KG1 (cell line): Measurements from ENCODE around the gene GNAL.
A peak's percentile ranks its signal among the peaks of the same experiment; 100 is the strongest.
"Not testable (repeated sequence)": the region's sequence is repeated elsewhere in the genome, so short reads cannot be mapped to it uniquely, and the experiment has no call there.

Experiments used
- DNase-seq: peaks from one replicate; lab custom pipeline; 2025; lab: John Stamatoyannopoulos, UW

GNAL gene

DNA sequence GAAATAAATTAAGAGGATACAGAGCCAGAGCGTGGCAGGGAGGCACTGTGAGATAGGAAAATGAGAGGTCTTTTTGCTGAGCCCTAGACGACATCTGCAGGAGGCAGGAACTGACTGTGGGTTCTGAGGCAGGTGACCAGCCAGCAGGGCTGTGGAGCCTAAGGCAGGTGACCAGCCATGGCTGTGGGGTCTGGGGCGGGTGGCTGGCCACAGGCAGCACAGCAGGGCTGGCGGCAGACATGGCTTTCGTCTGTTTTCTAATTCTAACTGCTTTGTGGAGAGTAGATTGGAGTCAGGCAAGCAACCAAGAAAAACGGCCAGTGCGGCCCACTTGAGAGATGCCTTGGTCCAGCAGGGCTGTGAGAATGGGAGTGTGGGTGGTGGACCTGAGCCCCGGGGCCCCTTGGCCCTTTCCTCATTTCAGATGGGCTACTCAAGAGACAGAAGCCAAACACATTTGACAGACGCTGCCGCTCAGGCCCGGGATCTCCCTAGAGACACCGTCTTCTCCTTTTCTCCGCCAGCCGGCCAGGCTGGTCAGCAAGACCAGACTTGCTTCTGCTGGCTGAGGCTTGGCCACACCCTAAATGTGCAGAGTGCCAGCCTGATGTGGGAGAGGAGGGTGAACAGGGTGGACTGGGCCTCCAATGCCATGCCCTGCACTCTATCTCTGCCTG is 19.7 kb upstream of the GNAL start:
- DNase-seq = no peak

DNA sequence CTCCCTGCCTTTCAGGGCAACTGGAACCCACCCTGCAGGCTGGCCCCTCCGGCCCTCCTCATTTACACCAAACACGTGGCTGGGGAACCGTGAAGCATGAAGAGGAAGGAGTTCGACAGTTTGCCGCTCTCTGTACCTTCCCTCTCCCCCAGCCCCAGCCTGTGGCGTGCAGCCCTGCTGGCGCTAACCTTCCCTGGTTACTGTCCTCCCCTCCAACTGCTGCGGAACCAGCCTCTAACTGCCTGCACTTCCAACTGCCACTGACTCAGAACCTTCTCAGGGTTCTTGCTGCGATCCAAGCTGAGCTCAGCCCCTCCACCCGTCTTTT is 19.2 kb upstream of the GNAL start:
- DNase-seq = no peak

DNA sequence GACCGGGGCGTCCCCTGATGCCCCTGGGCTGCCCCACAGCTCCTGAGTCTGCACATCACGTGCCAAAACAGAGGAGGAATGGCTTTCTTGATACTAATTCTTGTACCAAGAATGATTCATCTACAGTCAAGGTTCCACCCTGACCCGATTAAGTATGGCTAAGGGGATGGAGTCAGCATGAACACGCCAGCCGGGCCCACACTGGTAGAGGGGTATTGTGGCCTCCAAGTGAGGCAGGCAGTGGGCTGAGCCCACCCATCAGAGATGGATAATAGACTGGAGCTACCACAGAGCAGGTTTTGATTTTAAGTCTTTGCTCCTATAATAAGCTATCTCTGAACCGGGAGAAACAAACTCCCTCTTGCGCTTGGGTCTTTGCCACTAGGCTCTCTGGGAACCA is 17.9 kb upstream of the GNAL start:
- DNase-seq = no peak

DNA sequence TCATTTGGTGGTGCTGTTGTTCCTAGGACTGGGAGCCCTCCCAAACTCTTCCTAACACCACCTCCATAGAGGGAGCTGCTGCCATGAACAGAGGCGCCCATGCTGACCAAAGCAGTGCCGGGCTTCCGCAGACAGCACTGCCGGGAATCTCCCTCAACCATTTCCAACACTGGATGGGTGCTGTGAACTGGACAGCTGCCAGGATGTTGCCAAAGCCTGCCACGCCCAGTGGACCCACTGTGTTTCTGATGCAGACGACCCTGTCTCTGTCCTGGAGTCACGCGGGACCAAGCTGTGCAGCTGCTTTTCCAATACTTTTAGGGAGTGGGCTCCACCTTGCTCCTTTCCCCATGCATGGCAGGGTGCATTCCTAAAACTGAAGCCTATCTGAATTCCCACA is 16.9 kb upstream of the GNAL start:
- no peak for DNase-seq

DNA sequence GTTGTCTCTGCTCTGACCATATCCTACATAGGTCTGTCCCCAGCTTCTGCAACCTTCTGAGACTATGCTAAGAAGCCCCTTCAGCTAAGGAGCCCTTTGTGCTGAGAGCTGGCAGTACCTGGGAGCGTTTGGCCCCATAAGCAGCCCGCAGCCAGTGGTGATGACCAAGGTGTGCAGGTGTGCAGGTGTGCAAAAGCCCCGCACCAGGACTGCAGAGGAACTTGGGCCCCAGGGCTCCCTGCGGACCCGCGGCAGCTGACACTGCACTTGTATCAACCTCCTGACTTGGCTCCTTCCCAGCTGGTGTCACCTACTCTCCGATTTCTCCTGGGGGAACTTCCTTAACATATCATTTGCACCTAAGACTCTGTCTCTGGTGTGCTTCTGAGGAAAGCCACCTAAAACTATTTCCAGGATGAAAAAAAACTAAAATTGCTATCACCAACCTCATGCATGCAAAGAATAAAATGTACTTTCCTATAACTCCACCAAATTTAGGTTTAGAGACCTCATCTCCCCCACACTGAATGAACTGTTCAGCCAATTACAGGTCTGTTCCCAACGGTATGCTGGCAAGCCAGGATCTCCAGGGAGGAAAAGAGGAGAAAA is 16.1 kb upstream of the GNAL start:
- DNase-seq = no peak

DNA sequence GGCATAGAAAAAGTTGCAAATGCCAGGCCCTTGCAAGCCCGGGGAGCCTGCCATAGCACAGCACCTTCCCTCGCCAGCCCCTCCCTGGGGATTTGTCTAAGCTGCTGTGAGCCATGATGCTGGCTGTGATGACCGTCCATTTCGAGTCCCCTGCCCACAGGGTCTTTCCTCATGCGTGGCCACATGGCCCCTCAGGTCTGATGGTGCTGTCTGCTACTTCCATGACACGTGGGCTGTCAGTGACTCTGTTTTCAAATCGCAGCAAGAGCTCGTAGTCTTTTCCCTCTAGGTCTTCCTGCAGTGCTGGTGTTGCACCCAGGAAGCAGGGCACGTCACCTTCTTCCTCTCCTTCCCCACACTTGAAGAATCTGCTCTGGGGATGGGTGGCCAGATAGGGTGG is 15.5 kb upstream of the GNAL start:
- no peak for DNase-seq

DNA sequence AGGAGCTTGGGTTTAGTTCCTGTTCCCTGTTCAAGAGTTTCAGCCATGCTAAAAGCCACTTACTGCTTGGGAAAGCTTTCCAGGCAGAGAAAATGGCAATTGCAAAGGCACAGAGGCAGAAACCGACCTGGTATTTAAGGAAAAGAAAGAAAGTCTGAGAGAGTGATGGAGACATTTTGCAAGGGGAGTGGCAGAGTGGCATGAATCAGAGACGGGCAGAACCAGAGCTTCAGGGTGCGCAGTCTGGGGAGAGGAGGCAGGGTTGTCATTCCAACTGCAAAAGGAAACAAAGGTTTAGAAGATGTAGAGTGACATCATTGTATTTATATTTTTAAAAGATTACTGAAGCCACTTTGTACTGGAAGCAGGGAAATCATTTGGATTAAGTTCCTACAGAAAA is 14.9 kb upstream of the GNAL start:
- DNase-seq = no peak

DNA sequence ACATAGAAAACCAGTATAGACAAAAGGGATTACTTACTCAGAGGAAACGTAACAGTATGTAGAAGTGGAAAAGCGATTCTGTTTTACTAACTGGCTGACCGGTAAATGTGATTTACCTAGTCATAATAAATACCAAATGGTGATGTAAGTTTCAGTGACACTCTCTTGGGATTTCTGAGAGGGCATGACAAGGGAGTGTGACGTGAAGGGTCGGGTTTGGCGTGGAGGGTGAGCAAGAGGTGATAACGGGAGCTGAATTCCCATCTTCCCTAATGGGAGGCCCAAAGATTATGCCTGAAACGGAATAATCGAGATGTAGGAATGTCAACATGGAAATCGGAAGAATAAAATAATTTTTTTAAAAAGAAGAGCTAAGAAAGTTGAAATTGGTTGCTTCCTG is 12.7 kb upstream of the GNAL start:
- no peak for DNase-seq

DNA sequence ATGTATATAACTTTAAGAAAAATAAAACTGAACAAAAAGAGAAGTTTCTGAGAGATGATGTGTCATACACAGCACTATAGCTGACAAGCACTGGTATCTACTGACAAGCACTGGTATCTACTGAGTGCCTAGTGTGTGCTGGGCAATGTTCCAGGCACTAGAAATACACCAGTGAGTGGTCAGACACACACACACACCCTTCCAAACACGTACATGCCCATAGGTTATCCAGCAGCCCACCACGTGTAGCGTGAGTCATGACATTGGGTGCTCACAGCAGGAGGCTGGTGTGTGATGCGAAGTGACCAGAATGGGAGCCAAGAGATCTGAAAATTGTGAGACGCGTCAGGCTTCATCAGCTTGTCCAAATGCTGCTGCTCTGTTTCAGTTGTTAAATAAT is 12.2 kb upstream of the GNAL start:
- DNase-seq = no peak

DNA sequence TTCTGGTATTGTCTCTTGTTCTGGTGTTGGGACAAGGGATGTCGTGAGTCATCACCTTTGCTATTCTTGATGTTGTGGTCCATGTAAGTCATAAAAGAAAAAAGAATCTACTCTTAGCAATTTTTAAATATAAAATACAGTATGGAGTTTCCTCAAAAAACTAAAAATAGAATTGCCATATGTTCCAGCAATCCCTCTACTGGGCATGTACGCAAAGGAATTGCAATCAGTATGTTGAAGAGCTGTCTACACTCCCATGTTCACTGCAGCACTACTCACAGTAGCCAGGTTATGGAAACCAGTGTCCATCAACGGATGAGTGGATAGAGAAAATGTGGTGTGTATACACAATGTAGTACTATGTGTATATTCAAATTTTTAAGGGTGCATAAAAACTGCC is 10.9 kb upstream of the GNAL start:
- DNase-seq = no peak

DNA sequence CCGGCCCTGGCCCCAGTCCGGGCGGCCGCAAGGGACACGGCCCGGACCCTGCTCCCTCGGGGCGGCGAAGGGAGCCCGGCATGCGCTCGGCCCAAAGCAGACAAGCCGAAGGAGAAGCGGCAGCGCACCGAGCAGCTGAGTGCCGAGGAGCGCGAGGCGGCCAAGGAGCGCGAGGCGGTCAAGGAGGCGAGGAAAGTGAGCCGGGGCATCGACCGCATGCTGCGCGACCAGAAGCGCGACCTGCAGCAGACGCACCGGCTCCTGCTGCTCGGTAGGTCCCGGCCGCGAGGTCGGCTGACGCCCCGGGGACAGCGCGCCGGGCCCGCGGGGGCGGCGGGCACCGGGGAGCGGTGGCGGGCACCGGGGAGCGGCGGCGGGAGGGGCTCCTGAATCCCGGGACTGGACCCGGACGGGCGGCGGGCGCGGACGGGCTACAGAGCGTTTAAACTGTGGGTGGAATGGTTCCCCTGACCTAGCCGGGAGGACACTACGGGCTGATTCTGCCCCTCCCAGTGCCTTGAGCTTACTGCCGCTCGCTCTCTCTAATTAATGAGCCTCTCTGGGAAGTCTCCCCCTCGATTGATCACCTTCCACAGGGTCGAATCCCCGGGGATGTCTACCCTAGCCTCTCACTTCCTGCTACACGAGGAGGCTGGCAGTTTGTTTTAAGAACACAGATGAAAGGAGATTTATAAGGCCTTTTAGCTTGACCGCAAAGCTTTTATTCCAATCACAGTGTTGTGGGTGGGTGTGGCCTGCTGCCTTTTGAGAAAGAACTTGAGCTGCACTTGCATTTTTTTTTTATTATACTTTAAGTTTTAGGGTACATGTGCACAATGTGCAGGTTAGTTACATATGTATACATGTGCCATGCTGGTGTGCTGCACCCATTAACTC is 853 bp downstream of the GNAL start:
- DNase-seq = peak; percentile 3

DNA sequence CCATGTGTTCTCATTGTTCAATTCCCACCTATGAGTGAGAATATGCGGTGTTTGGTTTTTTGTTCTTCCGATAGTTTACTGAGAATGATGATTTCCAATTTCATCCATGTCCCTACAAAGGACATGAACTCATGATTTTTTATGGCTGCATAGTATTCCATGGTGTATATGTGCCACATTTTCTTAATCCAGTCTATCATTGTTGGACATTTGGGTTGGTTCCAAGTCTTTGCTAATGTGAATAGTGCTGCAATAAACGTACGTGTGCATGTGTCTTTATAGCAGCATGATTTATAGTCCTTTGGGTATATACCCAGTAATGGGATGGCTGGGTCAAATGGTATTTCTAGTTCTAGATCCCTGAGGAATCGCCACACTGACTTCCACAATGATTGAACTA is 1.6 kb downstream of the GNAL start:
- not testable (repeated sequence) for DNase-seq

DNA sequence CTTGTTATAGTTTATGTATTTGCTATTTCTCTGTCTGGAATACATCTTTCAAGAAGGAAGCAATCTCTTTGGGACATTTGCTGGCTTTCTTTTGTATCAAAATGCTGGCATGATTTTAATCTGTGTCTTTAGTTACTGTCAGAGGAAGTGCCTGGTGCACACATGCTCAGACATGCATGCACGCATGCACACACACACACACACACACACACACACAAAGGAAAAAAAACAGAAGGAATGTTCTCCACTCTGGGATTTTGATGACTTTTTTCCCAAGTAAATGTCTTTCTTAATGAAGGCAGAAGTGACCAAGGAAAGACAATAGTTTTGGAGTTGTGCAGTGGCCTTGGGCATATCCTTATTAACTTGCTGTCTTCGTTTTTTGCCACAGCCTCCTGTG is 6.7 kb downstream of the GNAL start:
- no peak for DNase-seq

DNA sequence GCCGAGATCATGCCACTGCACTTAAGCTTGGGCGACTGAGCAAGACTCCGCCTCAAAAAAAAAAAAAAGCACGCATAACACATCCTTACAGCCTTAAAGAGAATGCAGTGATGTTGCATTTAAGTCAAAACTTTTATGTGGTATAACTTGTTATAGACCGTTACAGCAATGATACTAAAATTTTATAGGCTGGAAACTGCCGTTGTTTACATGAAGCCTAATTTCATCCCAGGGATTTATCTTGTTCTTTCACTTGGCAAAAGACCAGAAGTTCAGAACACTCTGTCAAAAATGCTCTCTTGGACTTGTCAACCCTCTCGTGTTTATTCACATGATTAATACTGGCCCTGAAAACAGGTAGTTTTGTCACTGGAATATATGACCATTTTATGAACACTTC is 7.4 kb downstream of the GNAL start:
- no peak for DNase-seq

DNA sequence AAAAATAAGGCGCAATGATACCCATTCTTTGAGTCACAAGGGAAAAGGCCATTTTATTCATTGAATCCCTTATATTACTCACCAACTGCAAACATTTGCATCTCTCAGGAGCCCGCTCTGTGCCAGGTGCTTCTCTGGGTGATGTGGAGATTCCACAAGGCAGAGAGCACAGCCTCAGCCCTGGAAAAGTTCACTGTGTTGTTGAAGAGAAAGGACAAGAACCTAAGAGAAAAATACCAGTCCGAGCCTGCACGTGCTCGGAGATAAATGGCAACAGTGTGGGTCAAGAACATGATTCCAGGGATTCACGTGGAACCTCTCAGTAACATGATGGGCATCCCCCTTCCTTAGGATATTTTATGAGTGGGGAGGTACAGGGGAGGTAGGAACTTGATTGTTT is 11.8 kb downstream of the GNAL start:
- no peak for DNase-seq

DNA sequence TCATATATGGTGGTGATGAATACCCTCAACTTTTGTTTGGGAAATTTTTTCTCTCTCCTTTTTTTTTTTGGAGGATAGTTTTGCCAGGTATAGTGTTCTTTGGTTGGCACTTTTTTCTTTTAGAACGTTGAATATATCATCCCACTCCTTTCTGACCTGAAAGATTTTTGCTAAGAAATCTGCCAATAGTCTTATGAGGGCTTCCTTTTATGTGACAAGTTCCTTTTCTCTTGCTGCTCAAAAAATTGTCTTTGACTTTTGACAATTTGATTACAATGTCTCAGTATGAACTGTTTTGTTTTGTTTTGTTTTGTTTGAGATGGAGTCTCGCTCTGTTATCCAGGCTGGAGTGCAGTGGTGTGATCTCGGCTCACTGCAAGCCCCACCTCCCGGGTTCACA is 21.5 kb downstream of the GNAL start:
- DNase-seq = no peak

DNA sequence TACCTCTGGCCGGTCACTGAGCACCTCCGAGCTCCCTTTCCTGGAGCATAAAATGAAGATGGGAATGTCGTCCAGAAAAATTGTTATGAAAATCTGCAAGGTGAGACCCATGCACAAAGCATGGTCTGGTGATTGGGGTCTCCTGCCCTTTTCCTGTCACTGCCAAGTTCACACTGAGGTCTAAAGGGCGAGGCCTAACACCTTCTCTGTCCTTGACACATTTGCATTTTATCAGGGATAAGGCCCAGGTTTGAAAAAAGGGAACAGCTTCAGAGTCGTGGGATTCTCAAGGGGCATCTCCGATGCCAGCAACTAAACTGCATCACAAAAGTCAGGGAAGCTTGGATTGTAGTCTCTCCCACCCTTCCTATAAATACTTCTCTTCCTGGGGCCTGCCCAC is 24.7 kb downstream of the GNAL start:
- DNase-seq = no peak

DNA sequence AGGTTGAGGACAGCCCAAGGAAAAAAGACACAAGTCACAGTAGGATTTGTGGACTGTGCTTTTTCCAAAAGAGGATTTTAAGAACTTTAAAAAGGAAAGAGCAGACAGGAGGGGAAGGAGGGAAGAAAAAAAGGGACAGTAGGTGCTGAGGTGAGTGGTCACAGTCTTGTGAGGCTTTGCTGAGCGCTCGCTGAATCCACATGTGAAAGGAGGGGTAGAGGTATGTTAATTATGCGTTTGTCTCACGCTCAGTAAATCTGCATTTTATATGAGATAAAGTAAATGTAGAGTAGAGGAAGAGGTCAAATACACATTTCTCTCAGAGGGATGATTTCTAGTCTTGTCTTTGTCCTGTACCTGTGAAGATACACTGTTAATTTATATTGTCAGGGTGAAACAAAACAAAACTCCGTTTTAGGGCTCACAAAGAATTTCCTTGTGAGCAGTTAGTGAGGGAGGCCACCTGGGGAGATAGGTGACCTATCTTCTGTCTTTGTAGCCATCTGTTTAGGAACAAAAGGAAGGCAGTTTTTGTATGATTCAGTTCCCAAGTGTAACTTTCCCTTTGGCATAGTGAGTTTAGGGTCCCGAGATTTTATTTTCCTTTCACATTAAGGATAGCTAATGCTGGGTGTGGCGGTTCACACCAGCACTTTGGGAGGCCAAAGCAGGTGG is 25.3 kb downstream of the GNAL start:
- DNase-seq = no peak

DNA sequence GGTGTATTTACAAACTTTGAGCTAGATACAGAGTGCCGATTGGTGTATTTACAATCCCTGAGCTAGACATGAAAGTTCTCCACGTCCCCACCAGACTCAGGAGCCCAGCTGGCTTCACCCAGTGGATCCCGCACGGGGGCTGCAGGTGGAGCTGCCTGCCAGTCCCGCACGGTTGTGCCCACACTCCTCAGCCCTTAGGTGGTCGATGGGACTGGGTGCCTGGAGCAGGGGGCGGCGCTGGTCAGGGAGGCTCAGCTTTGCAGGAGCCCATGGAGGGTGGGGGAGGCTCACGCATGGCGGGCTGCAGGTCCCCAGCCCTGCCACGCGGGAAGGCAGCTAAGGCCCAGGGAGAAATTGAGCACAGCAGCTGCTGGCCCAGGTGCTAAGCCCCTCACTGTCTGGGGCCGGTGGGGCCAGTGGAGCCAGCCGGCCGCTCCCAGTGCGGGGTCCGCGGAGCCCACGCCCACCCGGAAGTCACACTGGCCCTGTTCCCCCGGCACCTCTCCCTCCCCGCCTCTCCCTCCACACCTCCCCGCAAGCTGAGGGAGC is 27.8 kb downstream of the GNAL start:
- DNase-seq = not testable (repeated sequence)

DNA sequence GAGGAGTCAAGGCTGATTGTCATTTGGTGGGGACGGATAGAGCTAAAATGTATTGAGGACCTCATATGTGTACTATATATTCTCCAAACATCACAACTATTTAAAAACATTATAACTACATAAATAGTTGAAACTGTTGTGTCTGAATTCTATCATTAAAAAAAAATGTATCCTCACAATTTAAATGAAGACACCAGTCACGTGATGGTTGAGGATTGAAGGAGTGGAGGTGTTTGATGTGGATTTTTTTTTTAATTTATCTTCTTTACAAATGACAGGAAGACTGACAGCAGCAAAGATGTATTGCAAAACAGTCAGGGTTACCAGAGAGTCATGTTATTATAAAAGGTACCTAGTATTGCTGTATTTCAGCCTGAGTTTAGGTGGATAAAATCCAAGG is 30.0 kb downstream of the GNAL start:
- DNase-seq = no peak

DNA sequence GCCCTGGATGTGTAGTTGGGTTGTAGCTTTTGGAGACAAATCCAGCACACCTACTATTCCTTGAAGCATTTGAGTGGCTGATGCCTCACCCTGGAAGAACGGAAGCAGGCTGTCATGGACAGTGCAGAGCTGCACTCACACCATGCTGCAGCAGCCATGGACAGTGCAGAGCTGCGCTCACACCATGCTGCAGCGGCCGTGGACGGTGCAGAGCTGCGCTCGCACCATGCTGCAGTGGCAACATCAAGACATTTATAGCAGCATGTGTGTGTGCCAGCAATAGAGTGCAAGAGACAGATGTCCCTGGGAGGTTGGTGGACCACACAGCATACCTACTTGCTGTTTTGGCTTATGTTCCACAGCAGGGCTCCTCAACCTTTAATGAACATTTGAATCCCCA is 30.6 kb downstream of the GNAL start:
- no peak for DNase-seq

DNA sequence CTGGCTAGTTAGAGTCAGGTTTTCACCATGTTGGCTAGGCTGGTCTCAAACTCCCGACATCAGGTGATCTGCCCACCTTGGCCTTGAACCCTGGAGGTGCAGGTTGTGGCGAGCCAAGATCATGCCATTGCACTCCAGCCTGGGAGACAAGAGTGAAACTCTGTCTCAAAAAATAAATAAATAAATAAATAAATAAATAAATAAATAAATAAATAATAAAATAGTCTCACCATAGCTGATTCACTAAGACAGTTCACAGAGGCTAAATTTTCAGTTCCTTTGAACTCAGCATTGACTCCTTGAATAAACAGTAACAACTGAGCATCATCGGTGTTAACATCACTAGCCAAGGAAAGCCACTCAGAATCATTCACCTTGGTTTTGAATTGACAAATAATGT is 32.7 kb downstream of the GNAL start:
- no peak for DNase-seq

DNA sequence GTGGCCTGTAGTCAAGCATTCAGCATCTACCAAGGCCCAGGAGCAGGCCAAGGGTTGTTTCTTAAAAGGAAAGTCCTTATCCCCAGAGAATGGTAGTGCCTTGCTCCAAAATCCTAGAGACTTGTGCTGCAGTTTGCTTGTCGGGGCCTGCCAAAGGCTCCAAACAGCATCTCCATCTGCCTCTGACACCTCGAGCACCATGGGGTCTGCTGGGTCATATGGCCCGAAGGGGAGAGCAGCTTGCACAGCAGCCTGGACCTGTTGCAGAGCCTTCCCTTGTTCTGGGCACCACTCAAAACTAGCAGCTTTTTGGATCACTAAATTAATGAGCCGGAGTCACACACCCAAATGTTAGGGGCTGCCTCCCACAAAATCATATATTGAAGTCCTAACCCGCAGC is 35.7 kb downstream of the GNAL start:
- no peak for DNase-seq
